Endothelial cell (in vitro differentiated cells): ENCODE data around the gene NHS. TPM values are rescaled to one million over a fixed set of nuclear protein-coding genes. Genes with fewer than 3 reads are reported as not detected.

Experiments used
- DNase-seq: peaks from one replicate; pipeline ENCODE4 v3.0.0; 2021; ENCODE audit warnings: low spot score
- H3K27ac Mint-ChIP-seq: one replicate; pipeline ENCODE4 v1.8.0; 2021; ENCODE audit warnings: mixed read lengths, inconsistent platforms; ENCODE audit not compliant: unreplicated experiment
- H3K27me3 Mint-ChIP-seq: one replicate; pipeline ENCODE4 v1.8.0; 2021; ENCODE audit warnings: mild to moderate bottlenecking, moderate library complexity, mixed read lengths, inconsistent platforms; ENCODE audit not compliant: unreplicated experiment
- H3K36me3 Mint-ChIP-seq: one replicate; pipeline ENCODE4 v1.8.0; 2021; ENCODE audit warnings: mild to moderate bottlenecking, low read depth, mixed read lengths, inconsistent platforms; ENCODE audit not compliant: unreplicated experiment
- H3K4me1 Mint-ChIP-seq: one replicate; pipeline ENCODE4 v1.8.0; 2021; ENCODE audit warnings: mild to moderate bottlenecking, mixed read lengths, inconsistent platforms; ENCODE audit not compliant: unreplicated experiment
- H3K4me3 Mint-ChIP-seq: one replicate; pipeline ENCODE4 v1.8.0; 2021; ENCODE audit warnings: mild to moderate bottlenecking, mixed read lengths, inconsistent platforms; ENCODE audit not compliant: unreplicated experiment
- H3K9me3 Mint-ChIP-seq: one replicate; pipeline ENCODE4 v1.8.0; 2021; ENCODE audit warnings: mixed read lengths, inconsistent platforms; ENCODE audit not compliant: unreplicated experiment
- total RNA-seq: library from RNA; stranded (reverse); fragmentation: NEBNext Ultra II Directional; extraction: Animal tissue kit (Norgen Biotek cat#: 25700); gene quantifications from one replicate; pipeline ENCODE4 v1.2.1, GENCODE V29; 2021; ENCODE audit not compliant: unreplicated experiment
- TF ChIP-seq, protein P1 (sequence below): fragments of 200-600 bp; sonication (generic); IDR thresholded peaks from one replicate; pipeline ENCODE4 v1.5.0; 2021; ENCODE audit warnings: antibody characterized with exemption; ENCODE audit not compliant: unreplicated experiment

Gene NHS
- total RNA-seq, 1 donor from 2014 or later, result 5.3 TPM

DNA sequence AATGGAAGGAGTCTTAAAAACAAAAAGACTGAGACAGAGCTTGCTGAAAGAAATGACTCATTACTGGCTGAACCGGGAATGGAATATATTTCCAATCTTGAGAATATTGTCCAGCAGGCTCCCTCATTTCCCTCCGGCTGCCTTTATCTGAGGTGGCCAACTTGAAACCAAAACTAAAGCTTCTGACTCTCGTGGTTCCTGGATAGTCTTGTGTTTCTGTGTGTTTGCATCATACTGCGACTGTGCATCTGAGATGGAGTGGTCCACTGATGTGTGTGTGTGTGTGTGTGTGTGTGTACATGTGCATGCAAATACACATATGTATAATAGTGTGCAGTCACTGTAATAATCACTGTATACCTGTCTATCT lies 216.7 kb downstream of the NHS start:
- Mint-ChIP-seq H3K4me1 (no peaks in the 10 kb centered on the region), H3K27ac (no peak overlapping the region), H3K27me3 (peaks cover 1% of the 10 kb centered on the region), H3K4me3 (no peak overlapping the region), H3K36me3 (no peaks in the 10 kb centered on the region), H3K9me3 (no peaks in the 10 kb centered on the region)
- no peak for DNase-seq
- TF ChIP-seq, protein P1, sequence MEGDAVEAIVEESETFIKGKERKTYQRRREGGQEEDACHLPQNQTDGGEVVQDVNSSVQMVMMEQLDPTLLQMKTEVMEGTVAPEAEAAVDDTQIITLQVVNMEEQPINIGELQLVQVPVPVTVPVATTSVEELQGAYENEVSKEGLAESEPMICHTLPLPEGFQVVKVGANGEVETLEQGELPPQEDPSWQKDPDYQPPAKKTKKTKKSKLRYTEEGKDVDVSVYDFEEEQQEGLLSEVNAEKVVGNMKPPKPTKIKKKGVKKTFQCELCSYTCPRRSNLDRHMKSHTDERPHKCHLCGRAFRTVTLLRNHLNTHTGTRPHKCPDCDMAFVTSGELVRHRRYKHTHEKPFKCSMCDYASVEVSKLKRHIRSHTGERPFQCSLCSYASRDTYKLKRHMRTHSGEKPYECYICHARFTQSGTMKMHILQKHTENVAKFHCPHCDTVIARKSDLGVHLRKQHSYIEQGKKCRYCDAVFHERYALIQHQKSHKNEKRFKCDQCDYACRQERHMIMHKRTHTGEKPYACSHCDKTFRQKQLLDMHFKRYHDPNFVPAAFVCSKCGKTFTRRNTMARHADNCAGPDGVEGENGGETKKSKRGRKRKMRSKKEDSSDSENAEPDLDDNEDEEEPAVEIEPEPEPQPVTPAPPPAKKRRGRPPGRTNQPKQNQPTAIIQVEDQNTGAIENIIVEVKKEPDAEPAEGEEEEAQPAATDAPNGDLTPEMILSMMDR, result no peak

DNA sequence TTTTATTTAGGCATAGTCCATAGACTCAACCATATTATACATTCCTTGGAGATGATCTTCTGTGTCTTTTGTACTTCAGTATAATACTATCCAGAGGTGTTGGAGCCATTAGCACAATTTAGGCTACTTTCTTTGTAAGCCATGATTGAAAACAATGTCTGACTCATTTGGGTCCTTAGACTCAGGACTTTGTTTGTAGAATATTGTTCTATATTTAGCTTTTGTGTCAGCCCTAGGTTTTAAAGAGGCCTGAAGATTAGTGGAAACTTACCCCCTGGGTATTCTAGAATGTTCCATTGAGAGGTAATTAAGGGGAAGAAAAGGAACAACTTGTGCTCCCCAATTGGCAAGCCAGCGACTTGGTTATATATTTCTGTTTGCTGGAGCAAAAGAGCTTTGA lies 217.1 kb downstream of the NHS start:
- H3K9me3 Mint-ChIP-seq, result no peaks in the 10 kb centered on the region
- no peaks in the 10 kb centered on the region for H3K4me1 Mint-ChIP-seq
- TF ChIP-seq, protein P1, result no peak
- H3K36me3 Mint-ChIP-seq, result no peaks in the 10 kb centered on the region
- H3K4me3 Mint-ChIP-seq, result no peak overlapping the region
- no peak for DNase-seq
- no peak overlapping the region for H3K27ac Mint-ChIP-seq
- H3K27me3 Mint-ChIP-seq, result peaks cover 1% of the 10 kb centered on the region

DNA sequence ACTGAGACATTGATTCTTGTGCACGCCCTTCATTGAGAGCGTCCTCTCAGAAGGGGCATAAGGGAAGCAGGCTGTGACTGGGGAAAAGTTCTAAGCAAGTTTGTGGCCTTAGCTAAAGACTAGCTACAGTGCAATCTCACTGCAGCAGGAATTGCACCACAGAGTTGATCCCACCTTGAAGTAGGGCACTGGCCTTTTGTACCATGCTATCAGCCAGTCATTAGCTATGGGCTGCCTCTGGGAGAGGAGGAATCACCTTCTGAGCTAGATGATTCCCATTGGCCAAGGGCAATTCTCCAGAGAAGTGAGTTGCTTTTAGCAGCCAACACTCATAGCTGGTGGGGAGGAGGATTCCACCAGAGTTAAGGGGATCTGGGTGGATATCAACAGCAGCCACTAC lies 219.7 kb downstream of the NHS start:
- Mint-ChIP-seq H3K9me3 (no peaks in the 10 kb centered on the region), H3K36me3 (no peaks in the 10 kb centered on the region)

DNA sequence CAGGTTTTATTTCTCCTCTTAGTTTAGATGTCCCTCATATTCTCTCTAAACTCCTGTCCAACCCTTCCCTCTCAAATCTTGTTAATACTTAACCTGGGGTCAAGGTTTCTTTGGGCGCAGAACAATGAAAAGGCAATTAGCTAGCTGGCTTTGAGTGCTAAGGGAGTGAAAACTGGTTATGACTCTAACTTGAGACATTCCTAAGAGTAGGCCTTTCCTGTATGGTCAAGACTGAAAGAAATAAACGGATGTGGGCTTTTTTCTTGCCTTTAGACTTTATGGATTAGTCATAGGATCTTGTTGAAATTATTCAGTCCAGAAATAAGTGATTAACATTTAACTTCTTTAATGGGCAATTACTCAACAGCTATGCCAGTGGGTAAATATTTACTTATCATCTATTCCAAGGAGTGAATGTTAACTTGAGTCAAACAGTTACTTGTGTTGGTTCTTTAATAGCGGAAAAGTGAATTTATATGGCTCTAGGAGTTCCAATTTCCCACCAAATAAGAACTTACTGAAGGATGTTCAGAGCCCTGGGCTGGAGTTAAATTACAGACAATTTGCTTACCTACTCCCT lies 220.5 kb downstream of the NHS start:
- no peak for DNase-seq
- Mint-ChIP-seq H3K4me3 (no peak overlapping the region), H3K4me1 (peaks cover 2% of the 10 kb centered on the region), H3K36me3 (no peaks in the 10 kb centered on the region), H3K9me3 (no peaks in the 10 kb centered on the region), H3K27me3 (peaks cover 2% of the 10 kb centered on the region), H3K27ac (no peak overlapping the region)
- TF ChIP-seq, protein P1, result no peak

More for the DNA sequence above, 219.7 kb downstream of the NHS start:
- DNase-seq, result no peak
- TF ChIP-seq, protein P1, result no peak
- Mint-ChIP-seq H3K4me1 (no peaks in the 10 kb centered on the region), H3K27ac (no peak overlapping the region), H3K27me3 (peaks cover 1% of the 10 kb centered on the region), H3K4me3 (no peak overlapping the region)

DNA sequence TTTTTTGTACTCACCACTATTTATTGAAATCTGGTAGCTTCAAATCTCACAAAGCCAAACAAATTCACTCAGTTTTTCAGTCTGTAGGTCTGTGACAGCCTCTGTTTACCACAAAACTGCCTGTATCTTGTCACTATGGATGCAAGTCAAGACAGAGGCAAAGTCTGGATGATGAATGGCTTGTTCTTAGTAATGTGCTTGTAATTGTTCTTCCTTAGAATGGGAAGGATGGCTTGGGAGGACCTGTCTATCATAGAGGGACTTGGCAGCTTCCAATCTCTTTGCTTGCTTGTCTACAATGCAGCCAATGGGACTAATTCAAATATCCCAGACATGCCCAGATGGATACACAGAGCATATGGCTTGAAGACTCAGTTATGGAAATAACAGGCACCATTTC lies 221.1 kb downstream of the NHS start:
- no peak for DNase-seq
- H3K36me3 Mint-ChIP-seq, result no peaks in the 10 kb centered on the region
- no peak overlapping the region for H3K27ac Mint-ChIP-seq
- peaks cover 2% of the 10 kb centered on the region for H3K4me1 Mint-ChIP-seq
- peaks cover 3% of the 10 kb centered on the region for H3K27me3 Mint-ChIP-seq
- TF ChIP-seq, protein P1, result no peak
- no peak overlapping the region for H3K4me3 Mint-ChIP-seq
- H3K9me3 Mint-ChIP-seq, result no peaks in the 10 kb centered on the region
